ENCODE results near the gene KRT34.

Gene KRT34

GRCh38 chr17:41328207-41328606 is 53.9 kb downstream of the KRT34 start:
- no peak for DNase-seq
